ENCODE data around the gene DLGAP4.
"Not testable (repeated sequence)": the region's sequence is repeated elsewhere in the genome, so short reads cannot be mapped to it uniquely, and the experiment has no call there.

Gene DLGAP4

DNA sequence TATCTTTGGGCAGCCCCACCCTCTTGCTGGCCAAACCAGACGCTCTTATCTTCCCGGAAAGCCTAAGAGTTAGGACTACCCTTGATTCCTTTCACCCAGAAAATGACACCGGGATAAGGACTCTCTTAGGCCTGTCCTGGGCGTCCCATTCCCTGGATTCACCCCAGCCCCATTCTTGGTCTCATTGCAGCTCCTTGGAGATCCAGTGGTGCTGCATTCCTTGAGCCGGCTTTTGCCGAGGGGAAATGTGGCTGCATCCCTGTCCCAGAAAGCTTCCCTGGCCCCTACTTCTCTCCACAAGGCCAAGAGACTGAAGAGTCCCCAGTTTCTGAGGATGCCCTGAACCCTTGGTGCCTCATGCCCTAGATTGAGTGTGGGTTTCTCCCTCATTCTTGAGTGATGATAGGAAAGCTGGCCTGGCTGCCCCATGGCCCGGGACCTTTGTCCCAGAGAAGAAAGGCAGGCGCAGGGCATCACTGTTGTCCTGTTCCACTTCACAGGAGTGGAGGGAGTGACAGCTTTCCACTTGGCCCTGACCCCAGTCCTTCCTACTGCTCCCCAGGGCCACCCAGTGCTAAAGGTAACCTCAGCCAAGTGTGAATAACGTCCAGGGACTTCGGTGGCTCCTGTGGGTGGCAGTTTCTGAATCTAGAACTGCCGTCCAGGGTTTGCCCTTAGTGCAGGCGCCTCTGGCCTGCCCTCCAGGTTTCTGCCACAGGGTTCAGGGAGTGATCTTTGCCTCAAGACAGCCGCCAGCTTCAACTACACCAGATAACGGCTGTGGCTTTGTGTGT lies 192.4 kb downstream of the DLGAP4 start:
- DNase-seq (ENCODE audit: low read depth in 2 of 2): no peak

DNA sequence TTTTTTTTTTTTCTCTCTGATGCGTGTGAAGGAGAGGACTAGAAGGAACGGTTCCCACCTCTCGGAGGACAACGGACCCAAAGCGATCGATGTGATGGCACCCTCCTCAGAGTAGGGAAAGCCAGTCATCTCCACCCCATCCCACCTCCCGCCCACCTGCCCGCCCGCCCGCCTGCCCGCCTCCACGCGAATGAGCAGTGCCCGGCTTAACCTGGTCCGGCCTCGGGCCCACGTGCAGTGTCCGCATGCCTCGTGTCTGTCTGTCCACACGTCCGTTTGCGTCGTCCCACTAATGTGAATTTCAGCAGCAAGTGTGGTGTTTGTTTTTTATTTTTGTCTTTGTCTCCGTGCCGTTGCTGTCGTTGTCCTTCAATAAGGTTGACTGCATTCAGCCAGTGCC lies 193.1 kb downstream of the DLGAP4 start:
- DNase-seq (ENCODE audit: low read depth in 2 of 2): no peak

DNA sequence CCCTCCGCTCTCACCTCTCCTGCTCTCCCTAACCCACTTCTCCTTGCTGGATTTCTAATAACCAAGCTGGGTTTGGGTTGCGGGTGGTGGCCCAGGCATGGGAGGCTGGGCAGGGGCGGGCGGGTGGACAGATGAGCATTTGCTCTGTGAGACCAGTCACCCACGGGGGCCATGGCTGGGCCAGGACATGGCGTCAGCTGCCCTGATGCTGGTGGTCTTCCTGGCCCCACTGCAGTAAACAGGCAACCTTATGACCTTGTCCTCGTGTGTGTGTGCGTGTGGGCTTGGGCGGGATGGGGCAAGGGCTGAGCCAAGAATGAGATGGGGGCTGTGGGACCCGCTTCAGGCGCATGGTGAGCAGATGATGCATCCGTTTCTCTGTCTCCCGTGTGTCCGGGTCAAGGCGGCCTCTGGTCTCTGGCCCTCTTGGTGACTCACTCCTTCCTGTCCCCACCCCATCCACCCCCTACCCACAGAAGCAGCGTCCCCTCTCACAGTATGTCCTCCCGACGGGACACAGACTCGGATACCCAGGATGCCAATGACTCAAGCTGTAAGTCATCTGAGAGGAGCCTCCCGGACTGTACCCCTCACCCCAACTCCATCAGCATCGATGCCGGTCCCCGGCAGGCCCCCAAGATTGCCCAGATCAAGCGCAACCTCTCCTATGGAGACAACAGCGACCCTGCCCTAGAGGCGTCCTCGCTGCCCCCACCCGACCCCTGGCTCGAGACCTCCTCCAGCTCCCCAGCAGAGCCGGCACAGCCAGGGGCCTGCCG lies 193.8 kb downstream of the DLGAP4 start:
- DNase-seq (ENCODE audit: low read depth in 2 of 2): no peak

DNA sequence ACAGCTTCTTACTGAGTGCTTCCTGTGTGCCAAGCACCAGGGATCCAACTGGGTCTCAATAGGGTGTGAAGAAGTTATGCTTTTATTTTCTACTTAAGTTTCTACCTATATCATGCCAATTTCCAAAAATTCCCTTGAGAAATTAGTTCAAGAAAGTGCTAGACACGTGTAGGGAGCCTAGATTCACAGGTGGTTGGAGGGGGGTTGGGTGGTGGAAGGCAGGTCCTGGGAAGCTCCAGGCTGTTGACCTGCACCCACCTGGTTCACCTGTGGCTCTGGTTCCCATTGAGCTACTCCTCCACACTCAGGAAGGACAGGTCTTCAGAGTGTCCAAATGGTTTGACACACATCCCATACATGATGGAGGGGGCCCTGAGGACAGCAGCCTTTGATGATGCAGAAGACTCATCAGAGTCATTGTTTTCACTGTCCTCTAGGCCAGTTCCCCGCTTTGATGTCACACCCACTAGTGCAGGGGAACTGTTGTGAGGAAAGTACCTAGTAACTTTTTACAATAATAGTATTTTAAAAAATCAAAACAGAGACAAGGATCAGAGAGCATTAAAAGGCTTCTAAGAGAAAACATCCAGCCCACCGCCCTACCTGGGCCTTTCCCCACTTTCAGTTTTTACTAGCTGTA lies 195.3 kb downstream of the DLGAP4 start:
- no peak for DNase-seq (ENCODE audit: low read depth in 2 of 2)

DNA sequence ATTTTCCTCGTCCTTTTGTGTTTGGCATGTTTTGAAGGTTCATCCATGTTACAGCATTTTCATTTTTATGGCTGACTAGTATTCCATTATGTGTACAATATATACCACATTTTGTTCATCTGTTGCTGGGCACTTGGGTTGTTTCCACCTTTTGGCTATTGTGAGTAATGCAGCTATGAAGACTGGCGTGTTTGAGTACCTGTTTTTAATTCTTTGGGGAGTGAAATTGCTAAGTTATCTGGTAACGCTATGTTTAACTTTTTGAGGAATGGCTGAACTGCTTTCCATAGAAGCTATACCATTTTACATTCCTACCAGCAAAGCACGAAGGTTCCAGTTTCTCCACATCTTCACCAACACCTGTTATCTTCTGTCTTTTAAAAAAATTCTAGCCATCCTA lies 198.2 kb downstream of the DLGAP4 start:
- no peak for DNase-seq (ENCODE audit: low read depth in 2 of 2)

DNA sequence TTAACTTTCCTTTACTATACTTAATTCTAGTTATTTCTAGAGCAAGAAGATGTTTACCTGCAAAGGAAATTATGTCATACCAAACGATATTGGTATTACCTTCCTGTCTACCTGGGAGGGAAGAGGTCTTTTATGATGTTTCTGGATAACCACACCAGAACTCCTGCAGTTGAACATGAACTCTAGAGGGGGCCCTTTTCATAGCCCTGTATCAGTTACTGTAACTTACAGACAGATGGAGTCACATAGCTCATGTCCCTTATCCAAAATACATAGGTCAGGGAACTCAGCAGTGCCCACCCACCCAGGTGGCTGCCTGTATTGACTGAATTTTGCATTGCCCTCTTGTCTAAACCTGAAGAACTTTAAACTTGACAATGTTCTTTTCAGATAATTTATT lies 200.1 kb downstream of the DLGAP4 start:
- DNase-seq (ENCODE audit: low read depth in 2 of 2): no peak

DNA sequence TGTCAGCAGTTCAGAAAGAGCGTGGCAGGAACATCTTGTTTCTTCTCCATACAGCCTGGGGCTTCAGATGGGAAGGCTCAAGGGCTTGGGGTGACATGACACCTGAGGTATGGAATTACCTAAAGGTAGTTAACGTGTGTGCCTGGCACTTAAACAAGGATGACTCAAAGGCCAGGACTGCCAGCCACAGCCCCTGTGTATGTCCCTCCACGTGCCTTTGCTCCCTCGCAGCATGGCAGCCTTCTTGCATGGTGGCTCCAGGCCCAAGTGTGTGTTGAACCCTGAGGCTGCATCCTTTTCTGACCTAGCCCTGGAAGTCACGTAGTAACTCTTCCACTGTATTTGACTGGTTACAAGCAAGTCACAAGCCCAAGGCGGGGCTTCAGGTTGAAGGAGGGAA lies 201.6 kb downstream of the DLGAP4 start:
- no peak for DNase-seq (ENCODE audit: low read depth in 2 of 2)

DNA sequence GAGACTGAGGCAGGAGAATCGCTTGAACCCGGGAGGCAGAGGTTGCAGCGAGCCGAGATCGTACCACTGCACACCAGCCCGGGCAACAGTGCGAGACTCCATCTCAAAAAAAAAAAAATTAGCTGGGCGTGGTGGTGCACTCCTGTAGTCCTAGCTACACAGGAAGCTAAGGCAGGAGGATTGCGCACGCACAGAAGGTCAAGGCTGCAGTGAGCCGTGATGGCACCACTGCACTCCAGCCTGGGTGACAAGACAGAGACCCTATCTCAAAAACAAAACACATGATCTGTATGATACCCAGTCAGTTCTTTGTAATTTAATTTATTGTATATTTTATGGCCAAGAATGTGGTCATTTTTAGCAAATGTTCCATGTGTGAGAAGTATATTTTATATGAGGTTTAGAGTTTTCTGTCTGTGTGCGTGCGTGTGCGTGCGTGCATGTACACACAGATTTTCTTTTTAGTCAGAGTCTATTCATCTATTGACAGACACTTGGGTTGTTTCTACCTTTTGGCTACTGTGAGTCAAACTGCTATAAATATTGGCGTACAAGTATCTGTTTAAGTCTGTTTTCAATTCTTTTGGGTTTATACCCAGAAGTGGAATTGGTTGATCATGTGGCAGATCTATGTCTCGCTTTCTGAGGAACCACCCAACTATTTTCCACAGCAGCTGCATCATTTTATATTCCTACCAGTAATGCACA lies 213.0 kb downstream of the DLGAP4 start:
- no peak for DNase-seq (ENCODE audit: low read depth in 2 of 2)

DNA sequence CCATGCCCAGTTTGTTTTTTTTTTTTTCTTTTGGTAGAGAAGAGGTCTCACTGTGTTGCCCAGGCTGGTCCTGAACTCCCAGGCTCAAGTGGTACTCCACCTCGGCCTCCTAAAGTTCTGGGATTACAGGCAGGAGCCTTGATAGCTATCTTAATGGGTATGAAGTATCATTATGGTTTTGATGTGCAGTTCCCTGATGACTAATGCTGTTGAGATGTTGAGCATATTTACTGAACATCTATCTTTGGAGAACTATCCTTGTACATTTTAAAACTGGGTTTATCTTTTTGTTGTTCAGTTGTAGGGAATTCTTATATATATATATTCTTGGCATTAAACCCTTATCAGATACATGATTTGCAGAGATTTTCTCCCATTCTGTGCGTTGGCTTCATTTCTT lies 213.8 kb downstream of the DLGAP4 start:
- no peak for DNase-seq (ENCODE audit: low read depth in 2 of 2)

DNA sequence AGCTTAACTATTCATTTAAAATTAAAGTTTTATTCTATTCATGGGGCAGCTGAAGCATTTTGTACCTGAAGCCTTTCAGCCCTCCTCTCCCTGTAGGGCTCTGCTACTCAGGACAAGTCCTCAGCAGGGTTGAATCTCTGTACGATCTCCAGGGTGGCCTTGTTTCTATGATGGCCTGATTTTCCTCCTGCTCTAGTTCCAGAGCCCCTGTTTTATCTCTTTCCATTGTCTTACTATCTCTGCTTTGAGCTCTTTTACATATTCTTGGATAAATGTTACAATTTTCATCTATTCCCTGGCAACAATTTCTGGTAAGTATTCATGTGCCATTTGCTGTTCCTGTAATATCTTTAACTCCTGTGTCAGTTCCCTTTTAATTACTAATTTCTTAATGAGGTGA lies 215.4 kb downstream of the DLGAP4 start:
- no peak for DNase-seq (ENCODE audit: low read depth in 2 of 2)

DNA sequence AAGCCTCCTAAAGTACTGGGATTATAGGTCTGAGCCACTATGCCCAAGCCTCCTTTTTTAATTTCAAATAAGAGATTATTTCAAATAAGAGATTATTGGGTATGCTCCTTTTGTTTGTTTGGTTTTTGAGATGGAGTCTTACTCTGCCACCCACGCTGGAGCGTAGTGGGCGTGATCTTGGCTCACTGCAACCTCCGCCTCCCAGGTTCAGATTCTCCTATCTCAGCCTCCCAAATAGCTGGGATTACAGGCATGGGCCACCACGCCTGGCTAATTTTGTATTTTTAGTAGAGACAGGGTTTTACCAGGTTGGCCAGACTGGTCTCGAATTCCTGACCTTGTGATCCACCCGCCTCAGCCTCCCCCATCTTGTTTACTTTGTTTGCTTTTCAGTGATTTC lies 216.3 kb downstream of the DLGAP4 start:
- not testable (repeated sequence) for DNase-seq (ENCODE audit: low read depth in 2 of 2)

DNA sequence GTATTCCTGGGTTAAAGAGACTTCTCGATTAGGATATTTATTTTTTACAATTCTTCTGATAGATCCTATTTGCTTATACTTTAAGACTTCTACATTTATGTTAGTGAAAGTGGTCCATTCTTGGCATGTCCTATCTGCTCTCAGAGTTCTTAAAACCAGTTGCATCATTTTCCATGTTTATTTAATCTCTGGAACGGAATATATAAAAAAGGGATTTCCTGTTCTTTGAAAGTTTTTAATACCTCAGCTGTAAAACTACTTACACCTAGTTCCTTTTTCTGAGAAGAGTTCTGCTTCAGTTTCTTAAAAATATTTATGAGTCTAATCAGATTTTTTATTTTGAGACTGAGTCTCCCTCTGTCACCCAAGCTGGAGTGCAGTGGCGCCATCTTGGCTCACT lies 217.2 kb downstream of the DLGAP4 start:
- DNase-seq (ENCODE audit: low read depth in 2 of 2): no peak

DNA sequence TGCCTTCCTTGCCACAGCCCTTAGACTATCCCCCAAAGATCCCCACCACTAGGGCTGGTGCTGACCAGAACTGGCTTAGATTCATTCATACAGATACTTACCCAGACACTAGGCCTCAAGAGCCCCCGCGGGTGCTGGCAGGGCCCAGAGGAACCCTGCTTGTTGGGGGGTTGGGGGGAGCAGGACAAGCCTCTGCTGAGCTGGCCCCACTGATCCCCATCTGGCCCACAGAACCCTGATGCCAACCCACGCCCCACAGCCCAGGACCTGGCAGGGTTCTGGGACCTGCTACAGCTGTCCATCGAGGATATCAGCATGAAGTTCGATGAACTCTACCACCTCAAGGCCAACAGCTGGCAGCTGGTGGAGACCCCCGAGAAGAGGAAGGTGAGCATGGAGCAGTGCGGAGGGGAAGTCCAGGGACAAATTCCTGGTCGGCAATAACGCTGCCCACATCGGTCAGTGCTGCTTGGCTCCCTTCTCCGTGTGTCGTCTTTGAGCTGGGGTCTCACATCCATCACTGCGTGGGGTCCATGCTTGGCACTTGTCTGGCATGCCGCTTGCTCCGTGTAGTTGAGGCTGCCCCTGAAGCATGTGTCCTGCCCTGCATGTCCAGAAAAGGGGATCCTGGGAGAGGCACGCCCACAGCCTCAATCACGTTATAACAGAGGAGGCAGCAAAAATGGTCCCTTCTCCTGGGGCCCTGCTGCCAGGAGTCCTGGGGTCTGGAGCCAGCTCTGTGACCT lies 219.7 kb downstream of the DLGAP4 start:
- no peak for DNase-seq (ENCODE audit: low read depth in 2 of 2)

DNA sequence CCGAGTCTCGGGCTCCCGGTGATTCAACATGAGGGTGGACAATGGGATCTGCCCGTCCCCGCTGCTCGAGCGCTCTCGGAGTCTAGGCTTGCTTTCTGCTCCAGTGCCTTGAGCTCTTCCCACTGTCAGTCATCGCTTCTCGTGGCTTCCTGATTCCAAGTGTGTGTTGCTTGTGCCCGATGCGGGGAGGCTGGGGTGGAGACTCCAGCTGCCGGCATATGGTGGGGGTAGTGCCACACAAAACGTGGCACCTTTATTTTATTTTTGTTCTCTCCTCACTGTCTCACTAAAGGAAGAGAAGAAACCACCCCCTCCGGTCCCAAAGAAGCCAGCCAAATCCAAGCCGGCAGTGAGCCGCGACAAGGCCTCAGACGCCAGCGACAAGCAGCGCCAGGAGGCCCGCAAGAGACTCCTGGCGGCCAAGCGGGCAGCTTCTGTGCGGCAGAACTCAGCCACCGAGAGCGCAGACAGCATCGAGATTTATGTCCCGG lies 220.4 kb downstream of the DLGAP4 start:
- no peak for DNase-seq (ENCODE audit: low read depth in 2 of 2)

DNA sequence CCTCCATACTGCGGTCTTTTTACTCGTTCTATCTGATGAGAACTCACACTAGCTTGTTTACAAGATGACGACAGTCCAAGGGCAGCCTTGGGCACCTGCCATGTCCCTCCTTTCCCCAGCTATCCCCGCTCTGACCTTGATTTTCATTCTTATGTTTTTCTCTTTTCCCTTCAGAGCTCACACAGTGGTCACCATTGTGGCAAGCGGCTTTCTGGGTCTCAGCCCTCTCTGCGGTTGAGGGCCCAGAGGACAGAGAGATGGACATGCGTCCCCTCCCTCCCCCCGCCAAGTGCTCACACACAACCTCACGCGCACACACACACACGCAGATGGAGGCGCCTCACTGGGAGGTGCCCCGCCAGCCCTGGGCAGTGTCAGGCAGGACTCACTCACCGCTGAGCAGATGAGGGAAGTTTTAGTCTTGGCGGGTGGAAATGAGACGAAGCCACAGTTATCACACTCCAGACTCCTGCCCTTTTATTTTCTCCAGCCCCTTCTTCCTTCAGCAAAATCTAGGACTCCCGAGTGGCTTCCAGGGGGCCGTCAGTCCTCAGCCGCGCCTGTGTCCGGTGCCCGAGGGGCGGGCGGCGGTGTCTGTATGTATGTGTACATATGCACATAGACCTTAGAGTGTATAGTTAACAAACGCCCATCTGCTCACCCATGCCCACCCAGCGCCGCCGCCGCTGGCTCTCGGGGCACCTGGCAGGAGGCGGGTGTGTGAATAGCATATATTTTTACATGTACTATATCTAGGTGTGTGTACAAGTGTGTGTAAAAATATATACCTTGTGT lies 221.4 kb downstream of the DLGAP4 start:
- no peak for DNase-seq (ENCODE audit: low read depth in 2 of 2)

DNA sequence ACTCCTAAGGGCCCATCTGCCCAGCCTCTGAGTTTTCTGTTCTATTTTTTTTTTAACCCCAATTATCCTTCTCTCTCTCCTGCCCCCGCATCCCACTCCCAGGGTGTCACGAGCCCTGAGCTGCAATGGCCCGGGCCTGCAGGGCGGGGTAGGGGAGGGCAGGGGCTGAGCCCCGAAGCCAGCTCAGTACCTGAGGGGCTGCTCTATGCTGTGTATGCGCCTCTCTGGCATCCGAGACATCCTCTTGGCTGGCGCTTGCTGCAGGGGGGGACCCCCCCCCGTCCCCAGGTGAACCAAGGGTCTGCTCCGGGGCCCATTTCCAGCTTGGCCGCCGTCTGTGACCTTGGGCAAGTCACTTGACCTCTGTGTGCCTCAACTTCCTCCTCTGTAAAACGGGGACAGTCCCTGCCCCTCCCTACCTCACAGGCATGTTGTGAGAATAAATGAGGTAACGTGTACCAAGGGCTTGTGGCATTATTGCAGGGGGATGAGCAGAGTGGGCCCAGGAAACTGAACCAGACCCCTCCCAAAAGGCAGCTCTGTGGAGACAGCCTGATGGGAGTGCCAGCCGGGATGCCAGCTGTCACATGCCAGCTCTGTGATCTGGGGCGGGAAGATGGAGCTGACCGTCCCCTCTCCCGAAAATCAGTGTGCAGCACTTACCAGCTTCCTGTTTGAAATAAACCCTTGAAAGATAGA lies 222.2 kb downstream of the DLGAP4 start:
- DNase-seq (ENCODE audit: low read depth in 2 of 2): no peak

DNA sequence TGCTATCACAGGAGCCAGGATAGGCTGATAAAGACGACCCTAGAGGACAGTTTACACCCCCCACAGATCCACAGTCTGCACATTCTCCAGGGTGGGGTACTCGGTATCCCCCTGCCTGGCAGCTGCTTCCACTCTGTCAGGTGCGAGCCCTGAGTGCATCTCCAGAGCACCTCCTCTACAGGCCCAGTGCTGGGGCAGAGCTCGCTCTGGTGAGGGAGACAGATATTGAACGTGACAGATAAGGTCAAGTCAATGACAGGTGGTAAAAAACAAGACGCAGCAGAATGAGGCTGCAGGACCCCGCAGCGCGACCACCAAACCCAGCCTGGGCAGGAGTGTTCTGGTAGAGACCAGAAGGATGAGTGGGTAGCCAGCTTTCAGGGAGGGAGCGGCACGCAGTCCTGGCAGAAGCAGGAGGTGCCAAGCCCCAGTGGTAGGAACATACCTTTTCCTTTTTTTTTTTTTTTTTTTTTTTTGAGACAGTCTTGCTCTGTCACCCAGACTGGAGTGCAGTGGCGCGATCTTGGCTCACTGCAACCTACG lies 222.8 kb downstream of the DLGAP4 start:
- DNase-seq (ENCODE audit: low read depth in 2 of 2): no peak

DNA sequence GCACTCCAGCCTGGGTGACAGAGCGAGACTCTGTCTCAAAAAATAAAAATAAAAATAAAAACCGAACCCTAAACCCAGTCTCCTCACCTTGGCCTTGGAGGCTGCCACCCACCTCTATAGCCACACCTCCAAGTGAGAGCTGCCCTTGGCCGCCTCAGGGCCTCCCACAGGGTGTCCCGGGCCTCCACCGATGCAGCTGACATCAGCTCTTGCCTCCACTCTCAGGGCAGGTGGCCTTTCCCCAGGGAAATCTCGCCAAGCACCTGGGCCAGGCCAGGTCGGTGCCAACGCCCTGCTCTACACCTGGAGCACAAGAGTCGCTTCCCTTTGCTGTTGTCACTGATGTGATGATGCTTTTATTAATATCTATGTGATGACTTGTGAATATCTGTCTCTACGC lies 226.2 kb downstream of the DLGAP4 start:
- no peak for DNase-seq (ENCODE audit: low read depth in 2 of 2)

DNA sequence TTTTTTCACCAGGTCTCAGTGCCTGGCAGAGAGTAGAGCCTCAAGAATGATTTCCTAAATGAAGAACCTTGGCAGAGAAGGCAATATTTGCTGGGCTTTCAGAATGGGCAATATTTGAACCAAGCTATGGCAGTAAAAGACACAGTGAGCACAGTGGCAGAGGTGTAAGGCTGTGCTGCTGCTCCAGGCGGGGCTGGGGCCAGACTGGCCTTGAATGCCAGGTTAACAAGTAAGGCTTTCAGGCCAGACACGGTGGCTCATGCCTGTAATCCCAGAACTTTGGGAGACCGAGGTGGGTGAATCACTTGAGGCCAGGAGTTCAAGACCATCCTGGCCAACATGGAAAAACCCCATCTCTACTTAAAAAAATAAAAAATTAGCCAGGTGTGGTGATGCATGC lies 226.7 kb downstream of the DLGAP4 start:
- DNase-seq (ENCODE audit: low read depth in 2 of 2): no peak
